Peyer's patch (tissue), 4 donors: Measurements from ENCODE around the gene CALHM4. TPM values are rescaled to one million over a fixed set of nuclear protein-coding genes. Genes with fewer than 3 reads are reported as not detected.

Source experiments
- DNase-seq, 3 donors: peaks; one replicate each; pipeline ENCODE4 v3.0.0-alpha.2; 2017 to 2019
- H3K27ac ChIP-seq, 4 donors: fragments of 200-600 bp; sonication (generic); one replicate each; pipeline ENCODE4 v1.5.1; 2016 to 2019
- H3K27me3 ChIP-seq, 2 donors: fragments of 200-600 bp; sonication (generic); one replicate each; pipeline ENCODE4 v1.5.1; 2019
- H3K36me3 ChIP-seq, 3 donors: fragments of 200-600 bp; sonication (generic); one replicate each; pipeline ENCODE4 v1.5.1; 2016 to 2019
- H3K4me1 ChIP-seq, 4 donors: fragments of 200-600 bp; sonication (generic); one replicate each; pipeline ENCODE4 v1.5.1; 2016 to 2019
- H3K4me3 ChIP-seq, 4 donors: fragments of 200-600 bp; sonication (generic); 1 replicate in 3 of 4; 2 replicates in 1 of 4; pipeline ENCODE4 v1.5.1; 2016 to 2019; ENCODE audit warnings: mild to moderate bottlenecking in 1 of 4
- H3K9me3 ChIP-seq, 4 donors: fragments of 200-600 bp; sonication (generic); one replicate each; pipeline ENCODE4 v1.5.1; 2016 to 2019; ENCODE audit warnings: mild to moderate bottlenecking in 1 of 4
- POLR2A ChIP-seq, 2 donors: fragments of 450-650 bp; IDR thresholded peaks; one replicate each; pipeline ENCODE4 v1.5.1; 2017; ENCODE audit warnings: antibody characterized with exemption in 2 of 2, mild to moderate bottlenecking in 2 of 2, moderate library complexity in 2 of 2
- total RNA-seq, 4 donors: library from RNA; depleted of rRNA; stranded (reverse); fragments of >200 nt; gene quantifications; one replicate each; pipeline ENCODE4 v1.1.0, GENCODE V29; 2016
- TF ChIP-seq, protein P1 (sequence below), 6 experiments: fragments of 450-650 bp in 4 of 6; fragments of 200-600 bp in 2 of 6; sonication (generic) in 1 of 6; IDR thresholded peaks; one replicate each; pipeline ENCODE4 v1.5.1; 2017 to 2019; ENCODE audit warnings: antibody characterized with exemption in 6 of 6, mild to moderate bottlenecking in 3 of 6, moderate library complexity in 1 of 6

Gene CALHM4
- total RNA-seq, 4 donors from 2014 or later = not detected

DNA sequence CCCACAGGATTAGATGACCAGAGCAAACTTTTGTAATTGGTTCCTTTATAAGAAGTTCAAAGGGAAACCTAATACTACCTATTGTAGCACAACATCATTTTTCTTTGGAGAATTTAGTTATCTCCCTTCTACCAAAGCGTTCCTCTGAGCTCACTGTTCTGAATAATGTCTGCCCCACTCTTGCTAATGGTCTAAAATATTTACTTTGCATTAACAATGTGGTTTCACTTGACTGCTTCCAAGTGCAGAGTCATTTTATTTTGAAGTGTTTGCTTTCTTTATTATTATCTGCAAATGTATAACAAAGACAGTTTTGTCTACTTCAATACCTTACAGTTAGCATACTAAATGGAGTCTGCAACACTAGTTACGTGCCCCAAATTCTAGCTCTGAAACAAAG is 23.1 kb upstream of the CALHM4 start:
- Histone ChIP-seq H3K9me3 (no peaks in the 10 kb centered on the region), H3K36me3 (no peaks in the 10 kb centered on the region), H3K27me3 (no peaks in the 10 kb centered on the region), H3K27ac (no peak overlapping the region), H3K4me3 (no peak overlapping the region), H3K4me1 (no peaks in the 10 kb centered on the region)
- TF ChIP-seq, protein P1, sequence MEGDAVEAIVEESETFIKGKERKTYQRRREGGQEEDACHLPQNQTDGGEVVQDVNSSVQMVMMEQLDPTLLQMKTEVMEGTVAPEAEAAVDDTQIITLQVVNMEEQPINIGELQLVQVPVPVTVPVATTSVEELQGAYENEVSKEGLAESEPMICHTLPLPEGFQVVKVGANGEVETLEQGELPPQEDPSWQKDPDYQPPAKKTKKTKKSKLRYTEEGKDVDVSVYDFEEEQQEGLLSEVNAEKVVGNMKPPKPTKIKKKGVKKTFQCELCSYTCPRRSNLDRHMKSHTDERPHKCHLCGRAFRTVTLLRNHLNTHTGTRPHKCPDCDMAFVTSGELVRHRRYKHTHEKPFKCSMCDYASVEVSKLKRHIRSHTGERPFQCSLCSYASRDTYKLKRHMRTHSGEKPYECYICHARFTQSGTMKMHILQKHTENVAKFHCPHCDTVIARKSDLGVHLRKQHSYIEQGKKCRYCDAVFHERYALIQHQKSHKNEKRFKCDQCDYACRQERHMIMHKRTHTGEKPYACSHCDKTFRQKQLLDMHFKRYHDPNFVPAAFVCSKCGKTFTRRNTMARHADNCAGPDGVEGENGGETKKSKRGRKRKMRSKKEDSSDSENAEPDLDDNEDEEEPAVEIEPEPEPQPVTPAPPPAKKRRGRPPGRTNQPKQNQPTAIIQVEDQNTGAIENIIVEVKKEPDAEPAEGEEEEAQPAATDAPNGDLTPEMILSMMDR (IDR thresholded peaks at IDR 0.05) = no peak
- no peak for TF ChIP-seq POLR2A (IDR thresholded peaks at IDR 0.05)
- no peak for DNase-seq

DNA sequence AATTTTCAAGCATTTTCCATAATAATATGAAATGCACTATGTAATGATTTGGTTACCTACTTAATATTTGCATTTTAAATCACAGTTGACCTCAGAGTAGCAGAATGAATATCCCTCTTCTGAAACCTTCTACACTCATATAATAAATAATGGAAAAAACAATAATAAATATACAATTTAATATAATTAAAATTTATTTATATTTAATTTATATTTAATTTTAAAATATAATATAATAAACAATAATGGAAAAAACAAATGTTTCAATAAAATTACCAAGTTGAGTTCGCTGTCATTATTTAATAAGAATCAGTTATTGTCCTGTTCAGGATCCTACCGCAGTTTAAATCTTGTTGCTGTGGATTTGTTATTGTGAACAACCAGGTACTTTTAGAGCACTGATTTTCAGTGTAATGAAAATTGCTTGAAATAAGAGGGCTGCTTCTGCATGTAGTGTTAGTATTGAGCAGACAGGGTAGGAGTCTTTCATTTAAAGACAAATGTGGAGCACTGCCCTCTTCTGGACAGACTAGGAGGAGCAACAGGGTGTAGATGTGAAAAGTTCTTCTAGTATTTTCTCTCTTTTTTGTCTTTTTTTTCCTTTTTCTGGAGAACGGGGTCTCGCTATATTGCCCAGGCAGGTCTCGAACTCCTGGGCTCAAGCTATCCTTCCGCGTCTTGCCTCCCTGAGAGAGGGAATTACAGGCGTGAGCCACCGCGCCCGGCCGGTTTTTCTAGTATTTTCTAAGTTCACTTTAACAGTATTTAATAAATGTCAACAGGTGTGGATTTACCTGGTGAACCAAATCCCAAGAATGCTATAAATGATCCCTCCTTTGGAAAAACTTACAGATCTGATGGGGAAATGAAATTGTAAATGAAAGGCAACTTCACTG is 21.6 kb upstream of the CALHM4 start:
- Histone ChIP-seq H3K27me3 (no peaks in the 10 kb centered on the region), H3K27ac (no peak overlapping the region), H3K4me1 (no peaks in the 10 kb centered on the region), H3K9me3 (no peaks in the 10 kb centered on the region), H3K36me3 (no peaks in the 10 kb centered on the region), H3K4me3 (no peak overlapping the region)
- TF ChIP-seq, protein P1 (IDR thresholded peaks at IDR 0.05) = peak; percentile 58 to 87 (median 80)
- TF ChIP-seq POLR2A (IDR thresholded peaks at IDR 0.05) = no peak
- peak in 2 of 3 donors; percentile 66 to 84 for DNase-seq

DNA sequence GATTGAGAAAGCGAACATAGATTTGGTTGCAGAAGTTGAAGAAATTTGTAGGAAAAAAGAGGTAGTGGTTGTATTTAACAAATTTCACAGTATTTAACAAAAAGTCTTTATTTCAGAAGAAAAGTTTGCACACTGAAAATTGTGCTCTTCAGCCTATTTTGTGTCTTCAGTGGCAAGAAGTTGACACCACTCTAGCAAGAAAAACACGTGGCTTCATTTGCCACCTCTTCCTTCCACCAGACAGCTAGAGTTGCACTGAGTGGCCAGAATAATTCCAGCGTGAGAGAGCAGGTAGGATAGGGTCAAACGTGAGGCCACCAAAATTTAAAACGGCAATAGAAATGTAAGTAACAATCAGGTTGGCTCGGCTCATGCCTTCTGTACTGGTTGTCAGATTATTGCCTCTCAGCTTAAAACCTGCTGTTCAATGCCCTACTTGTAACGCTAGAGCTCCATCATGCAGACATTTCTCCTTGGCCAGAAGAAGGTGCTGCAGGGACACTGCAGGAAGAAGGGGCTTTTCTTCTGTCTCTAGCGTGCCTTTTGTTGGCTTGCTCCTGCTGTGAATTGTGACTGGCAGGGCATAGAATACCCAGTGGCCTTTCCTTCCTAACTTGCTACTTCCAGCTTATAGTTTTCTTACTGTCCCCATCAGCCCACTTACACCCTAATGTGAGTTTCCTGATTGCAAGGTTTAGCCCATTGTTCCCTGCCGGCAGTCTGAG is 20.2 kb upstream of the CALHM4 start:
- H3K27ac ChIP-seq = no peak overlapping the region
- H3K36me3 ChIP-seq = no peaks in the 10 kb centered on the region
- no peaks in the 10 kb centered on the region for H3K4me1 ChIP-seq
- no peak overlapping the region for H3K4me3 ChIP-seq
- H3K27me3 ChIP-seq = no peaks in the 10 kb centered on the region
- TF ChIP-seq POLR2A (IDR thresholded peaks at IDR 0.05) = no peak
- H3K9me3 ChIP-seq = no peaks in the 10 kb centered on the region
- no peak for DNase-seq

DNA sequence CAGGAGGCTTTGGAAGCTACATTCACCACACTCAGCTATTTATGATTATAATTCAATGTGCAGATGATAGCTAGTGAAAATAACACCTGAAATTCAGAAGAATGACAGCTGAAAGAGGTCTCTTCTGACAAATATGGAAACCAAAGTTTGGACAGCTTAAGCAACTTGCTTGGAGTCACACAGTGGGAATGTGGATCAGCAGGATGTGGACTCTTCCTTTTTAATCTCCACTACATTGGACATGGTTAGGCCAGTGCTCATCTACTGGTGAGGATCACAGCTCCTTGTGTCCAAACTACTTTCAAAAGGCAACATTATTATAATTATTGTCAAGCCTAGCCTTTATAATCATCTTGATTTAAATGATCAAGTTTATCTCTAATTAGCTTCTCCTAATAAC is 18.4 kb upstream of the CALHM4 start:
- Histone ChIP-seq H3K9me3 (no peaks in the 10 kb centered on the region), H3K27ac (no peak overlapping the region), H3K36me3 (no peaks in the 10 kb centered on the region), H3K4me3 (no peak overlapping the region), H3K4me1 (no peaks in the 10 kb centered on the region), H3K27me3 (no peaks in the 10 kb centered on the region)
- DNase-seq = no peak
- no peak for TF ChIP-seq POLR2A (IDR thresholded peaks at IDR 0.05)
- TF ChIP-seq, protein P1 (IDR thresholded peaks at IDR 0.05) = no peak

DNA sequence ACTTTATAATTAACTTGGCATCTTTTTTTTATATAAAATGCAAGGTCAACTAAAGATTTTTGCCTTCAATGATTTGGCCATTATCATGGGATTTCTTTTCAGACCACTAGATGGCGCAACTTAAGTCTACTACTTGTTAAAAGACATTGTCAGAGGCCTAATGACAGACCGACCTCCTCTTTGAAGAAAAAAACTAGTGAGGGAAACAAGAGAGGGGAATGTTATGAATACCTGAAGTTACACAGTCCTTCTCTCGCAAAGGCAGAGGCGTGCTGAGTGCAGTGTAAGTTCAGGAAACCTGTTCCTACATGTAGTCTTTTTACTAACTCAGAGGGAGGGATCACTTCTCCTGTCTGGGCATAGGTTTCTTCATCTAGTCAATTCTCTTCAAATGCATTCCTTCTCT is 17.3 kb upstream of the CALHM4 start:
- no peaks in the 10 kb centered on the region for H3K4me1 ChIP-seq
- H3K27me3 ChIP-seq = no peaks in the 10 kb centered on the region
- H3K36me3 ChIP-seq = no peaks in the 10 kb centered on the region
- H3K27ac ChIP-seq = no peak overlapping the region
- no peak overlapping the region for H3K4me3 ChIP-seq
- DNase-seq = no peak
- no peaks in the 10 kb centered on the region for H3K9me3 ChIP-seq
- TF ChIP-seq, protein P1 (IDR thresholded peaks at IDR 0.05) = peak; percentile 25 to 78 (median 62)
- no peak for TF ChIP-seq POLR2A (IDR thresholded peaks at IDR 0.05)

DNA sequence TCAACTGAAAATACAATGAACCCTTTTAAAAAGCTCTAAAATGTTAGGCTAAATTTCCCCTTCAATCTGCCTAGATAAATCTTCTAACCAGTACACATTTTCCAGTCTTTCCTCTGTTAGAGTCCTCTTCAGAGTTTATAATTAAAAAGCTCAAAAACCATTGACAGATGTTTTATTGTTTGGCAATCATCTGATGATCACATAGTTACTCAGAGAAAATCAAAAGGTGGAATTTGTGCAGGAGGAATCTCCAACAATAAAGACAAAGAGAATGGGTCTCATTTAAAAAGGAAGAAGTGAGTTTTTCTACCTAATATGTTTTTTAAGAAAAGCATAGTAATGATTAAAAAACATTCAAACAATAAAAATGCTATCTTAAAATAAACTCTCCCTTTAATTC is 11.1 kb upstream of the CALHM4 start:
- Histone ChIP-seq H3K27me3 (no peaks in the 10 kb centered on the region), H3K36me3 (no peaks in the 10 kb centered on the region), H3K27ac (no peak overlapping the region), H3K4me1 (no peaks in the 10 kb centered on the region), H3K4me3 (no peak overlapping the region), H3K9me3 (no peaks in the 10 kb centered on the region)
- DNase-seq = no peak
- TF ChIP-seq POLR2A (IDR thresholded peaks at IDR 0.05) = no peak
- TF ChIP-seq, protein P1 (IDR thresholded peaks at IDR 0.05) = no peak
